Measurements from ENCODE around the gene TBC1D2.

The TBC1D2 gene

GRCh38 chr9:98159790-98160189, 95.7 kb downstream of the TBC1D2 start:
- no peak for DNase-seq

GRCh38 chr9:98159301-98159700, 96.1 kb downstream of the TBC1D2 start:
- DNase-seq, result no peak

- no peak for DNase-seq
Measured at GRCh38 chr9:98158071-98158831, 97.2 kb downstream of the TBC1D2 start.

- DNase-seq, result no peak
Measured at GRCh38 chr9:98157372-98157771, 98.1 kb downstream of the TBC1D2 start.

- no peak for DNase-seq
Measured at GRCh38 chr9:98154678-98155077, 100.8 kb downstream of the TBC1D2 start.

DNA sequence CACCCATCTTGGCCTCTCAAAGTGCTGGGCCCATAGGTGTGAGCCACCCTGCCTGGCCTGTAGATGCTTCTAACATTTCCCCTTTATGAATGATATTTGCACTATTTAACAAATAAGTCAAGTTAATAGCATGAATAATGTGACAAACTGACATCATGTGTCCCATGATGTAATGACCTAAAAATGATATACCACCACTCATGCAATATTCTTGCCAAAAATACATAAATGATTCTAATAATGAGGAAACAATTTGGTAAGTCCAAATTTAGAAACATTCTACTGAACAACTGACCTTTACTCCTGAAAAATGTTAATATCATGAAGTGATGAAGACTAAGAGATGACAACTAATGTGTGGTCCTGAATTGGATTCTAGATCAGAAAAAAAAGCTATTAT, 102.9 kb downstream of the TBC1D2 start:
- no peak for DNase-seq

DNA sequence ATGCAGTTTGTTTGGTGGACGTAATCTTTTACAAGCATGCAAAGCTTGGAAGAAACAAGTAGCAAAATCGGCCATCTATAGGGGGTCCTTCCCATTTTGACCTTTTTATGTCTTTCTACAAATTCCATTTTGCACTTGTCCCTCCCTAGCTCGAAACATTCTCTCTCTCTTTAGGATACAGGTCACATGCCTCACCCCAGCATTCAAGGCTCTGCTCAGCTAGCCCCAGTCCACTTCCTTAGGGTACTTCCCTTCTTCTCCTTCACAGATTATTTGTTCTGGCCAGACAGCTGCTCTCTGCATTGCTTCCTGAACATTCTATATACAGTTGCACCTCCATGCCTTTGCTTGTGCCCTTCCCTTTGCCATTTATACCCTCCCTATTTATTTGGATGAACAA, 104.7 kb downstream of the TBC1D2 start:
- DNase-seq, result no peak

DNA sequence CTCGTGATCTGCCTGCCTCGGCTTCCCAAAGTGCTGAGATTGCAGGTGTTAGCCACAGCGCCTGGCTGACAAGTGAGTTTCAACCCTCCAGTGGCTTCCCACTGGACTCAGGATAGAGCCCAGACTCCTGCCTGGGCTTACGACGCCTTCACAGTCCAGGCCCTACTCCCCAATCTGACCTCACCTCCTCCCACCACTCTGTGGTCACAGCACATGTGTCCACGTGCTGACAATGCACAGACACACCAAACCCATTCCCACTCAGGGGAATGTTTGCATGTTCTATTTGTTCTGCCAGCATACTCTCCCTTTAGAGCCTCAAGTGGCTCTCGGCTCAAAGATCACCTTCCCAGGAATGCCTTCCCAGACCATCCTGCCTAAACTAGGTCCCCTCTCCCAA, 105.3 kb downstream of the TBC1D2 start:
- no peak for DNase-seq

- no peak for DNase-seq
Measured at GRCh38 chr9:98149422-98149821, 106.0 kb downstream of the TBC1D2 start.

All from CD4-positive, alpha-beta T cell treated with Interleukin-21 for 1 hour (primary cell).